T-cell (primary cell): ENCODE measurements around the gene STAP2. TPM values are rescaled to one million over a fixed set of nuclear protein-coding genes. Genes with fewer than 3 reads are reported as not detected.

ENCODE experiments used
- ATAC-seq, 4 experiments: fragments of 200-7000 bp in 3 of 4; fragments of 150-1000 bp in 1 of 4; cut with Tn5 transposase; replicated peaks in 1 of 4; 1 replicate in 3 of 4; 2 replicates in 1 of 4; pipeline ENCODE4 v1.10.0; 2021; ENCODE audit warnings: moderate library complexity in 3 of 4, mild to moderate bottlenecking in 2 of 4, moderate number of reproducible peaks in 1 of 4
- CTCF ChIA-PET, 2 donors: fragments of 300-600 bp; sonication (Branson Sonifier 250); formaldehyde crosslinking; loops; one replicate each; lab custom pipeline; 2022; ENCODE audit warnings: antibody characterized with exemption in 2 of 2; lab: Charles Lee
- POLR2A ChIA-PET, 2 donors: fragments of 300-600 bp; sonication (Branson Sonifier 250); formaldehyde crosslinking; loops; one replicate each; lab custom pipeline; 2022; ENCODE audit warnings: antibody characterized with exemption in 2 of 2; lab: Charles Lee
- DNase-seq, 35 experiments: peaks; one replicate each; pipeline versions ENCODE4 v3.0.0 to v3.0.0-alpha.2; 2013 to 2023
- H3K27ac ChIP-seq: one replicate; pipeline ENCODE4 v1.5.1; 2013; ENCODE audit warnings: low read length
- H3K27me3 ChIP-seq, 2 experiments: replicated peaks in 1 of 2; 1 replicate in 1 of 2; 2 replicates in 1 of 2; pipeline versions ENCODE4 v1.6.1 to v1.7.0; 2013; ENCODE audit warnings: low read length in 1 of 2, mixed read lengths in 1 of 2; ENCODE audit not compliant: control insufficient read depth in 2 of 2, insufficient read depth in 2 of 2; ENCODE audit errors: extremely low read depth in 1 of 2
- H3K36me3 ChIP-seq, 2 donors: 1 replicate in 1 of 2; 2 replicates in 1 of 2; pipeline versions ENCODE4 v1.6.1 to v1.7.0; 2013; ENCODE audit warnings: low read length in 1 of 2; ENCODE audit not compliant: control insufficient read depth in 2 of 2, insufficient read depth in 1 of 2; ENCODE audit errors: extremely low read depth in 1 of 2
- H3K4me1 ChIP-seq, 2 experiments: 1 replicate in 1 of 2; 2 replicates in 1 of 2; pipeline versions ENCODE4 v1.6.1 to v1.7.0; 2013; ENCODE audit warnings: low read length in 2 of 2, mixed read lengths in 1 of 2; ENCODE audit not compliant: insufficient read depth in 2 of 2, control insufficient read depth in 1 of 2; ENCODE audit errors: extremely low read depth in 1 of 2
- H3K4me3 ChIP-seq, 2 donors: 1 replicate in 1 of 2; 2 replicates in 1 of 2; pipeline versions ENCODE4 v1.5.1 to v1.7.0; 2013; ENCODE audit warnings: mild to moderate bottlenecking in 2 of 2, low read length in 1 of 2, moderate library complexity in 1 of 2; ENCODE audit not compliant: control insufficient read depth in 1 of 2; ENCODE audit errors: extremely low read depth in 1 of 2
- H3K9me3 ChIP-seq: 2 replicates; pipeline ENCODE4 v1.7.0; 2013
- H3K27ac Mint-ChIP-seq, 2 donors: one replicate each; pipeline ENCODE4 v1.8.0; 2020 to 2021; ENCODE audit warnings: mild to moderate bottlenecking in 2 of 2, mixed read lengths in 2 of 2
- H3K27me3 Mint-ChIP-seq, 2 donors: one replicate each; pipeline ENCODE4 v1.8.0; 2021 to 2022; ENCODE audit warnings: mixed read lengths in 2 of 2
- H3K36me3 Mint-ChIP-seq: one replicate; pipeline ENCODE4 v1.8.0; 2021; ENCODE audit warnings: mixed read lengths
- H3K4me1 Mint-ChIP-seq, 3 donors: one replicate each; pipeline ENCODE4 v1.8.0; 2020 to 2022; ENCODE audit warnings: mixed read lengths in 3 of 3, mild to moderate bottlenecking in 1 of 3
- H3K4me3 Mint-ChIP-seq, 3 donors: one replicate each; pipeline ENCODE4 v1.8.0; 2020 to 2022; ENCODE audit warnings: mild to moderate bottlenecking in 3 of 3, mixed read lengths in 3 of 3, moderate library complexity in 3 of 3
- H3K9me3 Mint-ChIP-seq, 3 donors: one replicate each; pipeline ENCODE4 v1.8.0; 2020 to 2022; ENCODE audit warnings: mixed read lengths in 3 of 3
- WGBS: methylation state at CpG from one replicate; pipeline ENCODE4 v1.1.5; 2013; ENCODE audit warnings: missing lambda C conversion rate; ENCODE audit not compliant: insufficient coverage; 5-methylcytosine and 5-hydroxymethylcytosine counted together
- total RNA-seq, 35 experiments: library from RNA in 6 of 35; stranded (reverse) in 6 of 35; fragments of 120-200 nt in 1 of 35; gene quantifications; one replicate each; pipeline versions ENCODE4 v1.2.1 to v1.2.4 and lab custom pipeline; 2013 to 2026

The STAP2 gene
- total RNA-seq, 5 donors from 2014 or later (not counting 1 experiment from before 2014, with no cell fraction given) = 2.3 to 3.7 (median 2.9) TPM

GRCh38 chr19:4326837-4327251 lies 11.8 kb downstream of the STAP2 start:
- H3K27ac ChIP-seq = no peak overlapping the region
- CTCF ChIA-PET = no interaction called here
- DNase-seq = peak in 5 of 35 experiments; percentile 19 to 34 (median 23)

GRCh38 chr19:4326215-4326836 lies 12.3 kb downstream of the STAP2 start:
- no peak for DNase-seq
- ChIA-PET CTCF (no interaction called here), POLR2A (no interaction called here)
- peaks cover 0 to 4% of the 10 kb centered on the region in 2 donors for H3K27me3 Mint-ChIP-seq
- no peak overlapping the region for H3K27ac Mint-ChIP-seq
- ATAC-seq = no peak
- no peaks in the 10 kb centered on the region for H3K36me3 Mint-ChIP-seq
- Histone ChIP-seq H3K36me3 (no peaks in the 10 kb centered on the region), H3K4me3 (peak overlapping the region in 1 of 2 donors; percentile 62), H3K9me3 (no peaks in the 10 kb centered on the region), H3K27ac (no peak overlapping the region), H3K27me3 (peaks cover 0 to 14% of the 10 kb centered on the region in 2 experiments), H3K4me1 (peaks cover 3 to 31% of the 10 kb centered on the region in 2 experiments)
- 59% methylated on average over 7 of the region's 13 CpGs for WGBS
- H3K4me3 Mint-ChIP-seq = peak overlapping the region; percentile 44 to 87 (median 59)
- H3K4me1 Mint-ChIP-seq = peaks cover 25 to 30% (median 26%) of the 10 kb centered on the region in 3 donors
- no peaks in the 10 kb centered on the region for H3K9me3 Mint-ChIP-seq

More at GRCh38 chr19:4326837-4327251, 11.8 kb downstream of the STAP2 start:
- H3K4me1 Mint-ChIP-seq = peaks cover 25 to 30% (median 26%) of the 10 kb centered on the region in 3 donors
- no peaks in the 10 kb centered on the region for H3K36me3 Mint-ChIP-seq
- no peak overlapping the region for H3K27ac Mint-ChIP-seq
- 4% methylated on average over 25 of the region's 33 CpGs for WGBS
- Histone ChIP-seq H3K36me3 (no peaks in the 10 kb centered on the region), H3K9me3 (no peaks in the 10 kb centered on the region), H3K4me3 (peak overlapping the region; percentile 25 to 62), H3K27me3 (peaks cover 0 to 14% of the 10 kb centered on the region in 2 experiments), H3K4me1 (peaks cover 3 to 31% of the 10 kb centered on the region in 2 experiments)
- H3K4me3 Mint-ChIP-seq = peak overlapping the region; percentile 68 to 87 (median 79)
- no peaks in the 10 kb centered on the region for H3K9me3 Mint-ChIP-seq
- H3K27me3 Mint-ChIP-seq = peaks cover 0 to 4% of the 10 kb centered on the region in 2 donors
- no peak for ATAC-seq
- POLR2A ChIA-PET = no interaction called here

DNA sequence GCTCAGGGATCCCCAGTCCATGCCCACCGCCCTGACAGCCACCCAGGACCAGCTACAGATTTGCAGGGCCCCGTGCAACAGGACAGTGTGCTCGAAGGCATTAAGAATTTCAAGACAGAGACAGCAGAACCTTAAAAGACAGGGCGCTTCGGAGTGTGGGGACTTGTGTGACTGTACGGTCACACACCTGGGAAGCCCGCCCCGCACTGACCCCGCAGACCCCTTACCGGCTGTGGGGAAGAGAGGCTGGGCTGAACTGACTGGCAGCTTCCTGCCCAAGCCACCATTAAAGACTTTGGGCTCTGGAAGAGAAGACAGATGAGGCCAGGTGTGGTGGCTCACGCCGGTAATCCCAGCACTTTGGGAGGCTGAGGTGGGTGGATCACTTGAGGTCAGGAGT lies 14.4 kb downstream of the STAP2 start:
- ATAC-seq (no peak), DNase-seq (no peak)
- Histone ChIP-seq H3K9me3 (no peaks in the 10 kb centered on the region), H3K36me3 (no peaks in the 10 kb centered on the region), H3K27me3 (peaks cover 0 to 14% of the 10 kb centered on the region in 2 experiments), H3K27ac (no peak overlapping the region), H3K4me3 (no peak overlapping the region), H3K4me1 (peaks cover under 1 to 28% of the 10 kb centered on the region in 2 experiments)
- peaks cover 23 to 35% (median 25%) of the 10 kb centered on the region in 3 donors for H3K4me1 Mint-ChIP-seq
- H3K9me3 Mint-ChIP-seq = peaks cover 0 to 5% (median 0%) of the 10 kb centered on the region in 3 donors
- H3K27me3 Mint-ChIP-seq = peaks cover 0 to 4% of the 10 kb centered on the region in 2 donors
- H3K36me3 Mint-ChIP-seq = no peaks in the 10 kb centered on the region
- 92% methylated on average over 6 of the region's 12 CpGs for WGBS
- POLR2A ChIA-PET = interaction anchor here in 1 of 2 donors (0.5 kb wide), 1 partner anchor 35 kb away, joined by 9 read pairs; no protein-coding TSS in a partner anchor
- no peak overlapping the region for H3K27ac Mint-ChIP-seq
- peak overlapping the region in 2 of 3 donors; percentile 3 to 24 for H3K4me3 Mint-ChIP-seq
- CTCF ChIA-PET = no interaction called here

GRCh38 chr19:4323692-4324091 lies 14.9 kb downstream of the STAP2 start:
- no peak overlapping the region for H3K4me3 Mint-ChIP-seq
- H3K4me1 Mint-ChIP-seq = peaks cover 20 to 34% (median 23%) of the 10 kb centered on the region in 3 donors
- 96% methylated on average over 4 of the region's 9 CpGs for WGBS
- H3K9me3 ChIP-seq = no peaks in the 10 kb centered on the region
- no peak overlapping the region for H3K27ac Mint-ChIP-seq
- DNase-seq (no peak), ATAC-seq (no peak)
- peaks cover 0 to 14% of the 10 kb centered on the region in 2 experiments for H3K27me3 ChIP-seq
- no peaks in the 10 kb centered on the region for H3K36me3 Mint-ChIP-seq
- ChIA-PET POLR2A (no interaction called here), CTCF (no interaction called here)
- peaks cover 0 to 9% (median 0%) of the 10 kb centered on the region in 3 donors for H3K9me3 Mint-ChIP-seq
- H3K4me1 ChIP-seq = peaks cover 0 to 23% of the 10 kb centered on the region in 2 experiments
- H3K4me3 ChIP-seq = no peak overlapping the region
- H3K27me3 Mint-ChIP-seq = peaks cover 0 to 4% of the 10 kb centered on the region in 2 donors
- H3K27ac ChIP-seq = no peak overlapping the region
- H3K36me3 ChIP-seq = no peaks in the 10 kb centered on the region

DNA sequence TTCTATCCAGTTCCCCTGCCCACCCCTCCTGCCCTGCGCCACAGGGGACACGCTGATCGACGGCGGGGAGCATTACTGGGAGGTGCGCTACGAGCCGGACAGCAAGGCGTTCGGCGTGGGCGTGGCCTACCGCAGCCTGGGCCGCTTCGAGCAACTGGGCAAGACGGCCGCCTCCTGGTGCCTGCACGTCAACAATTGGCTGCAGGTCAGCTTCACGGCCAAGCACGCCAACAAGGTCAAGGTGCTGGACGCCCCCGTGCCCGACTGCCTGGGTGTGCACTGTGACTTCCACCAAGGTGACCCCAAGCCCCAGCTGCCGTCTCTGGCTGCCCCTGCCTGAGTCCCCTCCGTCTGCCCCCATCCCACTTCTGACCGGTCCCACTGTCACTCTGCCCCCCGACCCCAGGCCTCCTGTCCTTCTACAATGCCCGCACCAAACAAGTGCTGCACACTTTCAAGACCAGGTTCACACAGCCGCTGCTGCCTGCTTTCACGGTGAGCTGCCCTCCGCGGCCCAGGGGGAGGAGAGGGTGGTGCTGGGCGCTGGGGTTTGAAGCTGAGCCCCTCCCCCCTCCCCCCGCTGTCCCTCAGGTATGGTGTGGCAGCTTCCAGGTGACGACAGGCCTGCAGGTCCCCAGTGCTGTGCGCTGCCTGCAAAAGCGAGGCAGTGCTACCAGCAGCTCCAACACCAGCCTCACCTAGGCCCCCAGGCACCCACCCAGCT lies 15.5 kb downstream of the STAP2 start:
- no peaks in the 10 kb centered on the region for H3K36me3 Mint-ChIP-seq

DNA sequence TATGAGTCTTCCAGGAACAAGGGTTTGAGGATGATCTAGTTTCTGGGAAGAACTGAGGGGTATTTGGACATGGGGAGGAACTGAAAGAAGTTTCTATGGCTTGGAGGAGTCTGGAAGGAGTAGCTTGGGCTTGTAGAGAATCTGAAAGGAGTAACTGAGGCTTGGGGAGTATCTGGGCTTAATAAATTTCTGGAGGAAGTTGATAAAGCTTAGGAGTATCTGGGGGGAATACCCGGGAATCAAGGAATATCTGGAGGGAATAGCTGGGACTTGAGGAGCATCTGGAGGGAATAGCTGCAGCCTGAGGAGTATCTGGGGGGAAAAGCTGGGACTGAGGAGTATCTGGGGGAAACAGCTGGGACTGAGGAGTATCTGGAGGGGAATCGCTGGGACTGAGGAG lies 18.2 kb downstream of the STAP2 start:
- Mint-ChIP-seq H3K27ac (no peak overlapping the region), H3K36me3 (no peaks in the 10 kb centered on the region), H3K9me3 (peaks cover 0 to 9% (median 0%) of the 10 kb centered on the region in 3 donors), H3K4me1 (peaks cover 0 to 10% (median 0%) of the 10 kb centered on the region in 3 donors), H3K27me3 (no peaks in the 10 kb centered on the region), H3K4me3 (no peak overlapping the region)
- Histone ChIP-seq H3K4me1 (no peaks in the 10 kb centered on the region), H3K36me3 (no peaks in the 10 kb centered on the region), H3K27ac (no peak overlapping the region), H3K9me3 (no peaks in the 10 kb centered on the region), H3K27me3 (no peaks in the 10 kb centered on the region), H3K4me3 (no peak overlapping the region)
- POLR2A ChIA-PET = no interaction called here
- 96% methylated on average over 2 of the region's 2 CpGs for WGBS
- ATAC-seq = no peak
- no peak for DNase-seq
- CTCF ChIA-PET = interaction anchor here (0.6 to 1.0 kb wide), 2 partner anchors 32 to 373 kb away, joined by 3 read pairs; no protein-coding TSS in a partner anchor

More for the DNA sequence above, 15.5 kb downstream of the STAP2 start:
- no peak overlapping the region for H3K27ac ChIP-seq
- H3K9me3 ChIP-seq = no peaks in the 10 kb centered on the region
- Mint-ChIP-seq H3K27me3 (peaks cover 0 to 4% of the 10 kb centered on the region in 2 donors), H3K9me3 (peaks cover 0 to 9% (median 0%) of the 10 kb centered on the region in 3 donors), H3K4me3 (no peak overlapping the region), H3K4me1 (peaks cover 16 to 28% (median 17%) of the 10 kb centered on the region in 3 donors), H3K27ac (no peak overlapping the region)
- DNase-seq = no peak
- no peak overlapping the region for H3K4me3 ChIP-seq
- no peak for ATAC-seq
- H3K36me3 ChIP-seq = no peaks in the 10 kb centered on the region
- H3K4me1 ChIP-seq = peaks cover 0 to 17% of the 10 kb centered on the region in 2 experiments
- ChIA-PET POLR2A (interaction anchor here in 1 of 2 donors (1.1 kb wide), 1 partner anchor 19 kb away, joined by 3 read pairs; no protein-coding TSS in a partner anchor), CTCF (interaction anchor here in 1 of 2 donors (0.9 kb wide), 1 partner anchor 10 kb away, joined by 3 read pairs; no protein-coding TSS in a partner anchor)
- peaks cover 0 to 14% of the 10 kb centered on the region in 2 experiments for H3K27me3 ChIP-seq
- 94% methylated on average over 26 of the region's 37 CpGs for WGBS
